ENCODE results near the gene RAC2. TPM values are rescaled to one million over a fixed set of nuclear protein-coding genes. Genes with fewer than 3 reads are reported as not detected.

RAC2 gene
- total RNA-seq, 5 donors from 2014 or later (not counting 1 experiment from before 2014, with no cell fraction given), result 353 to 413 (median 385) TPM

DNA sequence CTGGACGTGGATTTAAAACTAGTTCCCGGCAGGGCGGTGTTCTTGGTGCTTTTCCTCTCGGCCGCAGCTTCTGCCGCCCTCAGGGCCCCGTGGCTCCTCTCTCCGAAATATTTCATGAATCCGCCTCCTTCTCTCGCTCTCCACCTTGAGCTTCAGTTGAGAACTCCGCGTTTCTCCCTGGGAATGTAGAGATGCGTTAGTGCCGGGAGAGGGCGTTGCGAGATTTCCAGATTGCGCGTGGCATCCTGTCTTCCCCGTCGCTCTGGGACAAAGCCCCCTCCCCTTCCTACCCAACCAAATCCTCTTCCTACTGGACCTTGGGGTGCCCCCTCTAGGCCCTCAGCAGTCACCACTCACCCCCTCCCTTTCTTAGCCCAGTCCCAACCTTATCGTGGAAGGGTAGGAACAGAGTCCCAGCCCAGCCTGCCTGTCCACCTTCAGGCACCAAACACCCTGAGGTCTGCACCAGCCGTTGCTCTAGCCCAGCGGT is 15.5 kb upstream of the RAC2 start:
- no peaks in the 10 kb centered on the region for H3K9me3 Mint-ChIP-seq
- ATAC-seq (replicated peaks in 1 of 4) (peak in 2 of 4 experiments; percentile 51 to 67), DNase-seq (peak in 1 of 35 experiments; percentile 68)
- CTCF ChIA-PET, result interaction anchor here (1.1 to 4.7 kb wide), 7 partner anchors 16 to 199 kb away, joined by 3 to 63 read pairs (median 5); partner anchors contain the start of gene RAC2 (in 1 of the 2)
- H3K9me3 ChIP-seq, result no peaks in the 10 kb centered on the region
- no peak overlapping the region for H3K27ac ChIP-seq (ENCODE audit: low read length)
- H3K27me3 Mint-ChIP-seq, result peaks cover 0 to 1% of the 10 kb centered on the region in 2 donors
- H3K4me3 ChIP-seq (ENCODE audit: control insufficient read depth in 1 of 2, extremely low read depth in 1 of 2, low read length in 1 of 2), result no peak overlapping the region
- POLR2A ChIA-PET, result interaction anchor here in 1 of 2 donors (1.0 kb wide), 1 partner anchor 17 kb away, joined by 3 read pairs; no protein-coding TSS in a partner anchor
- no peaks in the 10 kb centered on the region for H3K36me3 Mint-ChIP-seq
- H3K4me1 Mint-ChIP-seq, result peaks cover 20 to 27% (median 25%) of the 10 kb centered on the region in 3 donors
- H3K27me3 ChIP-seq (replicated peaks in 1 of 2; ENCODE audit: control insufficient read depth in 2 of 2, extremely low read depth in 1 of 2, insufficient read depth in 2 of 2, low read length in 1 of 2), result peaks cover 0 to 3% of the 10 kb centered on the region in 2 experiments
- no peaks in the 10 kb centered on the region for H3K36me3 ChIP-seq (ENCODE audit: control insufficient read depth in 2 of 2, extremely low read depth in 1 of 2, insufficient read depth in 1 of 2, low read length in 1 of 2)
- WGBS (ENCODE audit: insufficient coverage), result 41% methylated on average over 20 of the region's 23 CpGs
- H3K27ac Mint-ChIP-seq, result peak overlapping the region; percentile 31 to 55
- peak overlapping the region in 1 of 3 donors; percentile 55 for H3K4me3 Mint-ChIP-seq
- peaks cover 2 to 24% of the 10 kb centered on the region in 2 experiments for H3K4me1 ChIP-seq (ENCODE audit: control insufficient read depth in 1 of 2, extremely low read depth in 1 of 2, insufficient read depth in 2 of 2, low read length in 2 of 2)

- H3K27ac Mint-ChIP-seq, result peak overlapping the region in 1 of 2 donors; percentile 23
Observed at GRCh38 chr22:37258753-37259401, 14.8 kb upstream of the RAC2 start.

DNA sequence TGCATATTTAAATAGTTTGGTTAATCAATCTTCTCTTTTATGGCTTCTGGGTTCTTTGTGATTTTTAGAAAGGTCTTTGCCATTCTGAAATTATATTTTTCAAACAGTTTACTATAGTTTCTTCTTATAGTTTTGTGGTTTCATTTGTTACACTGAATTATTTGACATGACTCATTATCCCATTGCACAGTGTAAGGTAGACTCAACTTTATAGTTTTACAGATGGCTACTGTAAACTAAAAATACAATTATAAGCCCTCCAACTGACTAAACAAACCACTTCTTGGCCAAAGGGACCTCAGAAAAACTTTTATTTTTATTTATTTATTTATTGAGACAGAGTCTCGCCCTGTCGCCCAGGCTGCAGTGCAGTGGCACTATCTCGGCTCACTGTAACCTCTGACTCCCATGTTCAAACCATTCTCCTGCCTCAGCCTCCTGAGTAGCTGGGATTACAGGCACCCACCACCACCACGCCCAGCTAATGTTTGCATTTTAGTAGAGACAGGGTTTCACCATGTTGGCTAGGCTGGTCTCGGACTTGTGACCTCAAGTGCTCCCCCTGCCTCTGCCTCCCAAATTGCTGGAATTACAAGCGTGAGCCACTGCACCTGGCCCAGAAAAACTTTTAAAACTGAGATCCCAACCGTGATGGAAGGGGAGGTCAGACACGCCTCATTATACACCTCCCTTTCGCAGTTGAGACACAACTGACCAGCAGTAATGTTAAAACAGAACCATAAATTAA is 14.1 kb upstream of the RAC2 start:
- no peak overlapping the region for H3K4me3 Mint-ChIP-seq
- no peaks in the 10 kb centered on the region for H3K36me3 ChIP-seq (ENCODE audit: control insufficient read depth in 2 of 2, extremely low read depth in 1 of 2, insufficient read depth in 1 of 2, low read length in 1 of 2)
- DNase-seq (no peak), ATAC-seq (replicated peaks in 1 of 4) (no peak)
- H3K4me1 ChIP-seq (ENCODE audit: control insufficient read depth in 1 of 2, extremely low read depth in 1 of 2, insufficient read depth in 2 of 2, low read length in 2 of 2), result peaks cover 2 to 24% of the 10 kb centered on the region in 2 experiments
- ChIA-PET POLR2A (no interaction called here), CTCF (interaction anchor here in 1 of 2 donors (0.7 to 4.7 kb wide), 2 partner anchors 14 to 41 kb away, joined by 6 to 63 read pairs; partner anchors contain the start of gene RAC2)
- no peaks in the 10 kb centered on the region for H3K36me3 Mint-ChIP-seq
- H3K4me1 Mint-ChIP-seq, result peaks cover 20 to 30% (median 25%) of the 10 kb centered on the region in 3 donors
- H3K9me3 Mint-ChIP-seq, result no peaks in the 10 kb centered on the region
- H3K4me3 ChIP-seq (ENCODE audit: control insufficient read depth in 1 of 2, extremely low read depth in 1 of 2, low read length in 1 of 2), result no peak overlapping the region
- WGBS (ENCODE audit: insufficient coverage), result 100% methylated on average over 4 of the region's 9 CpGs
- peak overlapping the region in 1 of 2 donors; percentile 48 for H3K27ac Mint-ChIP-seq
- H3K27ac ChIP-seq (ENCODE audit: low read length), result no peak overlapping the region
- H3K27me3 Mint-ChIP-seq, result peaks cover 0 to 1% of the 10 kb centered on the region in 2 donors
- H3K9me3 ChIP-seq, result no peaks in the 10 kb centered on the region
- peaks cover 0 to 3% of the 10 kb centered on the region in 2 experiments for H3K27me3 ChIP-seq (replicated peaks in 1 of 2; ENCODE audit: control insufficient read depth in 2 of 2, extremely low read depth in 1 of 2, insufficient read depth in 2 of 2, low read length in 1 of 2)

More at GRCh38 chr22:37258753-37259401, 14.8 kb upstream of the RAC2 start:
- H3K9me3 Mint-ChIP-seq, result no peaks in the 10 kb centered on the region
- Histone ChIP-seq H3K27ac (ENCODE audit: low read length) (no peak overlapping the region), H3K36me3 (ENCODE audit: control insufficient read depth in 2 of 2, extremely low read depth in 1 of 2, insufficient read depth in 1 of 2, low read length in 1 of 2) (no peaks in the 10 kb centered on the region), H3K27me3 (replicated peaks in 1 of 2; ENCODE audit: control insufficient read depth in 2 of 2, extremely low read depth in 1 of 2, insufficient read depth in 2 of 2, low read length in 1 of 2) (peaks cover 0 to 3% of the 10 kb centered on the region in 2 experiments), H3K9me3 (no peaks in the 10 kb centered on the region), H3K4me1 (ENCODE audit: control insufficient read depth in 1 of 2, extremely low read depth in 1 of 2, insufficient read depth in 2 of 2, low read length in 2 of 2) (peaks cover 2 to 24% of the 10 kb centered on the region in 2 experiments), H3K4me3 (ENCODE audit: control insufficient read depth in 1 of 2, extremely low read depth in 1 of 2, low read length in 1 of 2) (no peak overlapping the region)
- peaks cover 0 to 1% of the 10 kb centered on the region in 2 donors for H3K27me3 Mint-ChIP-seq
- H3K4me1 Mint-ChIP-seq, result peaks cover 20 to 30% (median 25%) of the 10 kb centered on the region in 3 donors
- CTCF ChIA-PET, result interaction anchor here (0.7 to 4.7 kb wide), 5 partner anchors 15 to 199 kb away, joined by 3 to 63 read pairs (median 5); partner anchors contain the start of gene RAC2 (in 1 of the 2)
- WGBS (ENCODE audit: insufficient coverage), result 94% methylated on average over 7 of the region's 14 CpGs
- H3K4me3 Mint-ChIP-seq, result peak overlapping the region in 1 of 3 donors; percentile 55
- DNase-seq (no peak), ATAC-seq (replicated peaks in 1 of 4) (no peak)
- POLR2A ChIA-PET, result interaction anchor here in 1 of 2 donors (1.0 kb wide), 1 partner anchor 17 kb away, joined by 3 read pairs; no protein-coding TSS in a partner anchor
- no peaks in the 10 kb centered on the region for H3K36me3 Mint-ChIP-seq

GRCh38 chr22:37256075-37256726 is 12.1 kb upstream of the RAC2 start:
- no peak for ATAC-seq (replicated peaks in 1 of 4)

GRCh38 chr22:37255558-37256006 is 11.5 kb upstream of the RAC2 start:
- H3K27me3 Mint-ChIP-seq, result no peaks in the 10 kb centered on the region
- H3K4me3 Mint-ChIP-seq, result no peak overlapping the region
- H3K27ac ChIP-seq (ENCODE audit: low read length), result no peak overlapping the region
- H3K9me3 ChIP-seq, result no peaks in the 10 kb centered on the region
- H3K4me1 ChIP-seq (ENCODE audit: control insufficient read depth in 1 of 2, extremely low read depth in 1 of 2, insufficient read depth in 2 of 2, low read length in 2 of 2), result peaks cover 2 to 17% of the 10 kb centered on the region in 2 experiments
- CTCF ChIA-PET, result no interaction called here
- H3K27ac Mint-ChIP-seq, result no peak overlapping the region
- no peak overlapping the region for H3K4me3 ChIP-seq (ENCODE audit: control insufficient read depth in 1 of 2, extremely low read depth in 1 of 2, low read length in 1 of 2)
- peaks cover 0 to 3% of the 10 kb centered on the region in 2 experiments for H3K27me3 ChIP-seq (replicated peaks in 1 of 2; ENCODE audit: control insufficient read depth in 2 of 2, extremely low read depth in 1 of 2, insufficient read depth in 2 of 2, low read length in 1 of 2)
- no peaks in the 10 kb centered on the region for H3K36me3 Mint-ChIP-seq
- no peaks in the 10 kb centered on the region for H3K36me3 ChIP-seq (ENCODE audit: control insufficient read depth in 2 of 2, extremely low read depth in 1 of 2, insufficient read depth in 1 of 2, low read length in 1 of 2)
- POLR2A ChIA-PET, result no interaction called here
- peaks cover 14 to 23% (median 19%) of the 10 kb centered on the region in 3 donors for H3K4me1 Mint-ChIP-seq
- ATAC-seq (replicated peaks in 1 of 4) (no peak), DNase-seq (no peak)
- H3K9me3 Mint-ChIP-seq, result no peaks in the 10 kb centered on the region

More at GRCh38 chr22:37256075-37256726, 12.1 kb upstream of the RAC2 start:
- WGBS (ENCODE audit: insufficient coverage), result 86% methylated on average over 10 of the region's 10 CpGs
- H3K4me3 ChIP-seq (ENCODE audit: control insufficient read depth in 1 of 2, extremely low read depth in 1 of 2, low read length in 1 of 2), result no peak overlapping the region
- ChIA-PET POLR2A (interaction anchor here in 1 of 2 donors (0.5 kb wide), 1 partner anchor 11 kb away, joined by 3 read pairs; no protein-coding TSS in a partner anchor), CTCF (no interaction called here)
- H3K4me1 ChIP-seq (ENCODE audit: control insufficient read depth in 1 of 2, extremely low read depth in 1 of 2, insufficient read depth in 2 of 2, low read length in 2 of 2), result peaks cover 2 to 23% of the 10 kb centered on the region in 2 experiments
- Mint-ChIP-seq H3K4me1 (peaks cover 20 to 30% (median 25%) of the 10 kb centered on the region in 3 donors), H3K4me3 (no peak overlapping the region), H3K36me3 (no peaks in the 10 kb centered on the region), H3K27me3 (peaks cover 0 to 1% of the 10 kb centered on the region in 2 donors), H3K9me3 (no peaks in the 10 kb centered on the region), H3K27ac (no peak overlapping the region)
- H3K27ac ChIP-seq (ENCODE audit: low read length), result no peak overlapping the region
- DNase-seq, result no peak
- peaks cover 0 to 3% of the 10 kb centered on the region in 2 experiments for H3K27me3 ChIP-seq (replicated peaks in 1 of 2; ENCODE audit: control insufficient read depth in 2 of 2, extremely low read depth in 1 of 2, insufficient read depth in 2 of 2, low read length in 1 of 2)
- no peaks in the 10 kb centered on the region for H3K36me3 ChIP-seq (ENCODE audit: control insufficient read depth in 2 of 2, extremely low read depth in 1 of 2, insufficient read depth in 1 of 2, low read length in 1 of 2)
- H3K9me3 ChIP-seq, result no peaks in the 10 kb centered on the region
